Psoas muscle (tissue), 8 donors: Measurements from ENCODE around the gene LRRC57. TPM values are rescaled to one million over a fixed set of nuclear protein-coding genes. Genes with fewer than 3 reads are reported as not detected.
A peak's percentile ranks its signal among the peaks of the same experiment; 100 is the strongest.

Experiments used
- ATAC-seq, 4 donors: fragments of 200-7000 bp; cut with Tn5 transposase; one replicate each; pipeline ENCODE4 v1.9.1; 2020; ENCODE audit warnings: moderate library complexity in 3 of 4, mild to moderate bottlenecking in 2 of 4
- DNase-seq, 2 donors: peaks; one replicate each; pipeline ENCODE4 v3.0.0-alpha.2; 2020
- H3K27ac ChIP-seq: fragments of 200-600 bp; one replicate; pipeline ENCODE4 v1.8.0; 2022
- H3K27me3 ChIP-seq, 3 donors: fragments of 200-600 bp in 1 of 3; one replicate each; pipeline versions ENCODE4 v1.6.1 to v1.8.0; 2013 to 2022; ENCODE audit warnings: low read length in 2 of 3, mild to moderate bottlenecking in 2 of 3, moderate library complexity in 1 of 3; ENCODE audit not compliant: insufficient read depth in 3 of 3
- H3K36me3 ChIP-seq, 2 donors: fragments of 200-600 bp in 1 of 2; one replicate each; pipeline versions ENCODE4 v1.6.1 to v1.8.0; 2013 to 2022; ENCODE audit warnings: low read depth in 1 of 2, mild to moderate bottlenecking in 1 of 2, moderate library complexity in 1 of 2; ENCODE audit not compliant: insufficient read depth in 1 of 2
- H3K4me1 ChIP-seq: fragments of 200-600 bp; one replicate; pipeline ENCODE4 v1.8.0; 2022
- H3K4me3 ChIP-seq: fragments of 200-600 bp; one replicate; pipeline ENCODE4 v1.8.0; 2022; ENCODE audit warnings: mild to moderate bottlenecking
- H3K9me3 ChIP-seq: fragments of 200-600 bp; one replicate; pipeline ENCODE4 v1.8.0; 2022
- WGBS, 3 donors: extraction: QIAGEN DNeasy Blood & Tissue Kit; methylation state at CpG; one replicate each; pipeline versions ENCODE4 v1.1.6 to v1.1.7; 2013; 5-methylcytosine and 5-hydroxymethylcytosine counted together
- intact Hi-C, 2 donors: fragments of 100-400 bp; cut with DNase I; formaldehyde crosslinking; loops; one replicate each; pipeline versions ENCODE4 v1.11.0 to v1.14.2; 2022
- polyA plus RNA-seq, 3 donors: library from polyadenylated mRNA; stranded (reverse); fragments of 200-250 nt; gene quantifications; one replicate each; pipeline ENCODE4 v1.2.3, GENCODE V29; 2013
- total RNA-seq, 4 donors: library from RNA; stranded (reverse); fragmentation: NEBNext Ultra II Directional in 2 of 4; extraction: Animal tissue kit (Norgen Biotek cat#: 25700) in 2 of 4; gene quantifications; one replicate each; pipeline versions ENCODE4 v1.2.1 to v1.2.4, GENCODE V29; 2021 to 2023
- TF ChIP-seq, protein P1 (sequence below): fragments of 200-600 bp; IDR thresholded peaks from one replicate; pipeline ENCODE4 v1.8.0; 2022; ENCODE audit warnings: antibody characterized with exemption
- donor health status: healthy with polysubstance abuse.
- donor health status: DM: no; HTN: no; CAD: no; lungs with moderate emphysema.
- donor health status: Bipolar disorder and iron deficiency.
- donor health status: healthy.
- donor health status: DM: yes; HTN: yes; CAD: no.
- donor health status: DM: no; HTN: no; CAD: no.
- donor health status: DM: no; HTN: no; CAD: no.
- donor health status: DM: yes; HTN: yes; CAD: no.

The LRRC57 gene
- total and polyA plus RNA-seq, 7 donors = 3.7 to 16.3 (median 8.3) TPM

DNA sequence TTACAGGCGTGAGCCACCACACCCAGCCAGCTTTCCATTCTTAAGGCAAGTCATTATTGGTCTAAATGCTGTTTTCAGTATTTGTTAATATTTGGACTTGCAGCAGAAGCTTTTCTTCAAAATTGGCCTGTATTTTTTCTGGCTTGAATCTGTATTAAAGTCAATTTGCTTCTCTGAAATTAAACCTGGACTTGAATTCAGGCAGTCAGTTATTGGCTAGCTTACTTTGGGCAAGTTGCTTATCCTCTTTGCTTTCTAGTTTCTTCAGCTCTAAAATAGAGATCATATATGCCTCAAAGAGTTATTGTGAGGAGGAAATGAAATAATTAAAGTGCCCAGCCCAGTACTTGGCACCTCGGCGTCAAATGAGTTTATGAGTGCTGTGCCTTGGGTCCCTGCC is 44.1 kb upstream of the LRRC57 start:
- DNase-seq (no peak), ATAC-seq (no peak)
- Histone ChIP-seq H3K4me1 (peaks cover 16% of the 10 kb centered on the region), H3K27ac (peak overlapping the region; percentile 46), H3K27me3 (no peaks in the 10 kb centered on the region), H3K4me3 (no peak overlapping the region), H3K36me3 (no peaks in the 10 kb centered on the region), H3K9me3 (no peaks in the 10 kb centered on the region)
- TF ChIP-seq, protein P1, sequence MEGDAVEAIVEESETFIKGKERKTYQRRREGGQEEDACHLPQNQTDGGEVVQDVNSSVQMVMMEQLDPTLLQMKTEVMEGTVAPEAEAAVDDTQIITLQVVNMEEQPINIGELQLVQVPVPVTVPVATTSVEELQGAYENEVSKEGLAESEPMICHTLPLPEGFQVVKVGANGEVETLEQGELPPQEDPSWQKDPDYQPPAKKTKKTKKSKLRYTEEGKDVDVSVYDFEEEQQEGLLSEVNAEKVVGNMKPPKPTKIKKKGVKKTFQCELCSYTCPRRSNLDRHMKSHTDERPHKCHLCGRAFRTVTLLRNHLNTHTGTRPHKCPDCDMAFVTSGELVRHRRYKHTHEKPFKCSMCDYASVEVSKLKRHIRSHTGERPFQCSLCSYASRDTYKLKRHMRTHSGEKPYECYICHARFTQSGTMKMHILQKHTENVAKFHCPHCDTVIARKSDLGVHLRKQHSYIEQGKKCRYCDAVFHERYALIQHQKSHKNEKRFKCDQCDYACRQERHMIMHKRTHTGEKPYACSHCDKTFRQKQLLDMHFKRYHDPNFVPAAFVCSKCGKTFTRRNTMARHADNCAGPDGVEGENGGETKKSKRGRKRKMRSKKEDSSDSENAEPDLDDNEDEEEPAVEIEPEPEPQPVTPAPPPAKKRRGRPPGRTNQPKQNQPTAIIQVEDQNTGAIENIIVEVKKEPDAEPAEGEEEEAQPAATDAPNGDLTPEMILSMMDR = no peak
- intact Hi-C loops = no loop called here
- WGBS, 3 donors = 55 to 63% (median 63%) methylated on average over 3 of the region's 3 CpGs

DNA sequence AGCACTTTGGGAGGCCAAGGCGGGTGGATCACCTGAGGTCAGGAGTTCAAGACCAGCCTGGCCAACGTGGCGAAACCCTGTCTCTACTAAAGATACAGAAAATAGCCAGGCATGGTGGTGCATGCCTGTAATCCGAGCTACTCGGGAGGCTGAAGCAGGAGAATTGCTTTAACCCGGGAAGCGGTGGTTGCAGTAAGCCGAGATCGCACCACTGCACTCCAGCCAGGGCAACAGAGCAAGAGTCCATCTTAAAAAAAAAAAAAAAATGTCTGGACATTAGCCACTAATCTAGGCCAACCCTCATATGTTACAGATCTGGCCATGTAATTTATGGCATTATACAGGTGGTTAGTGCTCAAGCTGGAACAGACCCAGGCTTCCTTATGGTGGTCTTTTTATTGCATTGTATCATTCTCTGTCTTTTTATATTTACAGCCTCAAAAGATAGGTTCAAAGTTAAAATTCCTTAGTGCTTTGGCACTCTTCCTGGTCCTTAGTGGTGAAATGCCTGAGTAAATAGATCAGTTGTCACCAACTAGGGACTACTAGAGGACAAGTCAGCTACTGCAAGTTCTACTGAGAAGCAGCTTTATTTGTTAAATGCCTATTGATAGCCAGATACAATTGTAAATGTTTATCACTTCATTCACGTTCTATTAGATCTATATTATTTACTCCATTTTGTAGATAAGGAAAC is 42.8 kb upstream of the LRRC57 start:
- Histone ChIP-seq H3K27ac (no peak overlapping the region), H3K36me3 (peaks cover 0 to 10% of the 10 kb centered on the region in 2 donors), H3K4me1 (peaks cover 16% of the 10 kb centered on the region), H3K4me3 (no peak overlapping the region), H3K27me3 (no peaks in the 10 kb centered on the region), H3K9me3 (no peaks in the 10 kb centered on the region)
- TF ChIP-seq, protein P1 = peak; percentile 23
- intact Hi-C loops = no loop called here
- DNase-seq (no peak), ATAC-seq (no peak)
- 71 to 78% (median 72%) methylated on average over 10 of the region's 10 CpGs for WGBS, 3 donors

DNA sequence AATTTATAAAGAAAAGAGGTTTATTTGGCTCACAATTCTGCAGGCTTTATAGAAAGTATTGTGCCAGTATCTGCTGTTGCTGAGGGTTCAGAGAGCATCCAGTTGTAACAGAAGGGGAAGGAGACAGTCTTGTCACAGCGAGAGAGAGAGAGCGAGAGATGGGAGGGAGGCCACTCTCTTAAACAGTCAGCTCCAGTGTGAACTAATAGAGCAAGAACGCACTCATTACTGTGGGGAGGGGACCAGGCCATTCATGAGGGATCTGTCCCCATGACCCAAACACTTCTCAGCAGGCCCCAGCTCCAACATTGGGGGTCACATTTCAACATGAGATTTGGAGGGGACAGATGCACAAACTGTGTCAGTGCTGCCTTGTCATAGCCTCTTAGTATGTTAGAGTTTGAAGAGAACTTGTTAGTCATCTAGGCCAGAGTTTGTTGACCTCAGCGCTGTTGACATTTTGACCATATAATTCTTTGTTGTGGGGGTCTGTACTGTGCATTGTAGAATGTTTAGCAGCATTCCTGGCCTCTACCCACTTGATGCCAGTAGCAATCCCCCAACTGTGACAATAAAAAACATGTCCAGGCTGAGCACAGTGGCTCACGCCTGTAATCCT is 42.1 kb upstream of the LRRC57 start:
- TF ChIP-seq, protein P1 = no peak
- ATAC-seq (no peak), DNase-seq (no peak)
- Histone ChIP-seq H3K4me3 (no peak overlapping the region), H3K27ac (no peak overlapping the region), H3K27me3 (no peaks in the 10 kb centered on the region), H3K36me3 (peaks cover 0 to 14% of the 10 kb centered on the region in 2 donors), H3K4me1 (peaks cover 13% of the 10 kb centered on the region), H3K9me3 (no peaks in the 10 kb centered on the region)
- intact Hi-C loops = no loop called here
- WGBS, 3 donors = 87 to 91% (median 87%) methylated on average over 5 of the region's 5 CpGs

DNA sequence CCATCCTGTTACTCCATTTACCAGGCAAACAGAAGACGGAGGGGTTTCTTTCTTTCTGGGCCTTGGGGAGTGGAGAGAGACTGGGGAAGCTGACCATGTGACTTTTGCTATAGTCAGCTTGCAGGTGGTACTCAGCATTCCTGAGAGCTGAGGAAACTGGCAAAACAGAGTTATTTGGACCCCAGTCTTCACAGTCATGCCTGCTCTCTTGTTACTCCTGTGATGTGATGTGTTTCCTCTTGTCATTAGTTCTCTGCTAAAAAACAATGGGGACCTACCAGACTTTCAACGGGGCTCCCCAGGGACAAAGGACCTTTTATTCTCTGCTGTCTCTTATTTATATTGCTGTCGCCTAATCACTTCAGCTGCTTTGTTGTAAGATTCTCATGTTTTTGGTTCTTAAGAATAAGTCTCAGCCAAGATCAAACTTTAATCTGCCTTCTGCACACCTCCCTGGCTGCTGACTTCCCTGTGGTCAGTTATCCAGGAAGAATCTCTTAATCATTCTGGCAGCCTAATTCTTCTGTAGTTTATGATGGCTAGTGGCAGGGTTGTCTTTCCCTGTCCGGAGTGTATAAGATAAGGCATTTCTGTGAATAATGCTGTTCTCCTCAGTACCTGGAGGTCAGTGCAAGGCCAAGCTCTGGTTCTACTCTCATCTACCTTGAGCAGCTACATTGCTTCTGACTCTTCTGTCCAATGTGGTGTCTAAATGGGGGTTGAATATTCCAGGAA is 35.6 kb upstream of the LRRC57 start:
- TF ChIP-seq, protein P1 = no peak
- no peaks in the 10 kb centered on the region for H3K9me3 ChIP-seq
- H3K27me3 ChIP-seq = no peaks in the 10 kb centered on the region
- 54 to 56% (median 55%) methylated on average over 4 of the region's 4 CpGs for WGBS, 3 donors
- no peak overlapping the region for H3K4me3 ChIP-seq
- peaks cover 7% of the 10 kb centered on the region for H3K4me1 ChIP-seq
- intact Hi-C loops = loop anchor here in 1 of 2 donors (5.0 kb wide), 1 partner anchor 68 kb away; no protein-coding TSS in a partner anchor
- no peak for DNase-seq
- H3K36me3 ChIP-seq = peaks cover 0 to 18% of the 10 kb centered on the region in 2 donors
- no peak for ATAC-seq
- peak overlapping the region; percentile 3 for H3K27ac ChIP-seq
